ENCODE data around the gene ATXN10. TPM values are rescaled to one million over a fixed set of nuclear protein-coding genes. Genes with fewer than 3 reads are reported as not detected.

ATXN10 gene
- total RNA-seq, 1 experiment from 2014 or later: 135 TPM

GRCh38 chr22:45832180-45832579 is 160.5 kb downstream of the ATXN10 start:
- ChIA-PET CTCF (interaction anchor here (0.8 to 1.4 kb wide), 3 partner anchors 10 to 183 kb away, joined by 3 to 4 read pairs (median 3); no protein-coding TSS in a partner anchor), POLR2A (no interaction called here), RAD21 (ENCODE audit: low non-redundant PET in 1 of 2, low total read pairs in 2 of 2, uncharacterized antibody in 2 of 2, unreplicated experiment in 2 of 2) (no interaction called here)
- Histone ChIP-seq H3K4me2 (ENCODE audit: low read length) (no peak overlapping the region), H3K9me2 (ENCODE audit: insufficient read depth) (no peaks in the 10 kb centered on the region), H3K9me3 (ENCODE audit: control insufficient read depth in 1 of 2, insufficient read depth in 1 of 2, low read depth in 1 of 2, low read length in 2 of 2) (no peaks in the 10 kb centered on the region), H3K27ac (ENCODE audit: low read depth, low read length) (no peak overlapping the region), H2AFZ (ENCODE audit: low read depth, low read length, poor library complexity, severe bottlenecking) (no peak overlapping the region), H3K79me2 (ENCODE audit: insufficient read depth, low read length) (no peaks in the 10 kb centered on the region), H3K36me3 (ENCODE audit: control insufficient read depth in 1 of 2, insufficient read depth in 2 of 2, low read length in 2 of 2) (no peaks in the 10 kb centered on the region; a peak in 1 of 4 replicates), H3K4me1 (ENCODE audit: control insufficient read depth in 1 of 2, insufficient read depth in 2 of 2, low read length in 2 of 2) (peaks cover 0 to 5% of the 10 kb centered on the region in 2 experiments; a peak in 1 of 4 replicates), H4K20me1 (ENCODE audit: insufficient read depth) (no peaks in the 10 kb centered on the region), H3K27me3 (ENCODE audit: insufficient read depth, low read length) (no peaks in the 10 kb centered on the region), H3K4me3 (replicated peaks in 1 of 2; ENCODE audit: low read depth in 1 of 2, low read length in 2 of 2) (no peak overlapping the region), H3K9ac (ENCODE audit: low read length) (no peak overlapping the region)
- BruUV-seq (replicated peaks): no TSS peak
- ATAC-seq (no peak), DNase-seq (ENCODE audit: low read depth, low spot score) (no peak)
- intact Hi-C loops (cut with micrococcal nuclease): loop anchor here (10.0 kb wide), 1 partner anchor 177 kb away; no protein-coding TSS in a partner anchor
- TF ChIP-seq CTCF (IDR thresholded peaks at IDR 0.05 in 2 of 3, conservative IDR thresholded peaks at IDR 0.05 in 1 of 3; ENCODE audit: borderline replicate concordance in 1 of 3, insufficient read depth in 1 of 3, low read depth in 2 of 3, low read length in 2 of 3) (peak; percentile 6 to 26 (median 21); a peak in 2 of 6 replicates), POLR2A (IDR thresholded peaks at IDR 0.05; ENCODE audit: borderline replicate concordance, extremely low read depth, insufficient read depth, insufficient read length) (no peak), SRF (IDR thresholded peaks at IDR 0.05; ENCODE audit: low read depth) (no peak), FOSL1 (IDR thresholded peaks at IDR 0.05; ENCODE audit: low read depth) (no peak), YY1 (IDR thresholded peaks at IDR 0.05; ENCODE audit: extremely low read depth, insufficient replicate concordance, low read depth, low read length) (no peak), CBX3 (IDR thresholded peaks at IDR 0.05; ENCODE audit: low read depth) (no peak), TCF7L2 (IDR thresholded peaks at IDR 0.05; ENCODE audit: borderline replicate concordance, extremely low read depth, insufficient read depth, insufficient read length) (no peak)
